ENCODE measurements around the gene TRIM9.

DNA sequence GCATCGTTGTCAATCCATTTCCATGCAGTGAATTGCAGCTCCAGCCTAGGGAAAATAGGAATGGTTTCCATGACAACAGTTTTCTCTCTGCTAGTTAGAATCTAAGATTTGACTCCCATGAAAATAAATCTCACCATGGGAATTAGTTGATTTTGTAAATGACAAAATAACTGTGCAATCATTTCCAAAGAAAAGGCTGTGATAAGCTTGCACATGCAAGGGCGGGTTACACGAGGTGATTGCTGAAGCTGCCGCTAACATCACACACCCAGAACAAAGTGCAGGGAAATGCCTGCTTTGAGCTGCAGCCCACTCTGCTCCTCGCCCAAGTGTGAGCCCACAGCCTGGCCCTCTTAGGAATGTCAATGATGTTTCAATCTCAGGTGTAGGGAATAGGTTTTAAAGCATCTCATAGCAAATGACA, 53.8 kb downstream of the TRIM9 start:
- TF ChIP-seq, protein P1, sequence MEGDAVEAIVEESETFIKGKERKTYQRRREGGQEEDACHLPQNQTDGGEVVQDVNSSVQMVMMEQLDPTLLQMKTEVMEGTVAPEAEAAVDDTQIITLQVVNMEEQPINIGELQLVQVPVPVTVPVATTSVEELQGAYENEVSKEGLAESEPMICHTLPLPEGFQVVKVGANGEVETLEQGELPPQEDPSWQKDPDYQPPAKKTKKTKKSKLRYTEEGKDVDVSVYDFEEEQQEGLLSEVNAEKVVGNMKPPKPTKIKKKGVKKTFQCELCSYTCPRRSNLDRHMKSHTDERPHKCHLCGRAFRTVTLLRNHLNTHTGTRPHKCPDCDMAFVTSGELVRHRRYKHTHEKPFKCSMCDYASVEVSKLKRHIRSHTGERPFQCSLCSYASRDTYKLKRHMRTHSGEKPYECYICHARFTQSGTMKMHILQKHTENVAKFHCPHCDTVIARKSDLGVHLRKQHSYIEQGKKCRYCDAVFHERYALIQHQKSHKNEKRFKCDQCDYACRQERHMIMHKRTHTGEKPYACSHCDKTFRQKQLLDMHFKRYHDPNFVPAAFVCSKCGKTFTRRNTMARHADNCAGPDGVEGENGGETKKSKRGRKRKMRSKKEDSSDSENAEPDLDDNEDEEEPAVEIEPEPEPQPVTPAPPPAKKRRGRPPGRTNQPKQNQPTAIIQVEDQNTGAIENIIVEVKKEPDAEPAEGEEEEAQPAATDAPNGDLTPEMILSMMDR (conservative IDR thresholded peaks at IDR 0.05 in 1 of 2, IDR thresholded peaks at IDR 0.05 in 1 of 2; ENCODE audit: extremely low read depth in 1 of 2, insufficient read depth in 1 of 2, low read depth in 1 of 2, low read length in 2 of 2), result no peak
- no peak for TF ChIP-seq EZH2 (IDR thresholded peaks at IDR 0.05; ENCODE audit: borderline replicate concordance, low read length)

Data from mammary epithelial cell (primary cell).